IMR-90 (cell line): ENCODE data around the gene SLC38A3. TPM values are rescaled to one million over a fixed set of nuclear protein-coding genes. Genes with fewer than 3 reads are reported as not detected.

ENCODE experiments used
- ATAC-seq: fragments of 200-7000 bp; cut with Tn5 transposase; 2 replicates; pipeline ENCODE4 v1.9.1; 2020; ENCODE audit warnings: low read depth, mild to moderate bottlenecking, moderate library complexity
- BruUV-seq: library from RNA; stranded (reverse); fragments of 400-500 nt; replicated peaks from 2 replicates; lab custom pipeline; 2021; lab: Mats Ljungman, UMichigan
- CTCF ChIA-PET: fragments of 300-600 bp; formaldehyde crosslinking; extraction: SDS; loops from one replicate; lab custom pipeline; 2021; ENCODE audit warnings: antibody characterized with exemption; lab: Yijun Ruan, JAX
- POLR2A ChIA-PET: fragments of 300-600 bp; sonication (Branson Sonifier 250); formaldehyde crosslinking; loops from one replicate; lab custom pipeline; 2022; ENCODE audit warnings: antibody characterized with exemption; ENCODE audit not compliant: unreplicated experiment; lab: Charles Lee
- DNase-seq: peaks from one replicate; pipeline ENCODE4 v3.0.0; 2013
- H2AFZ ChIP-seq: replicated peaks from 2 replicates; pipeline ENCODE3; 2013; ENCODE audit warnings: low read length, mild to moderate bottlenecking; ENCODE audit not compliant: poor library complexity
- H2AK5ac ChIP-seq: 2 replicates; pipeline ENCODE4 v1.6.1; 2013; ENCODE audit warnings: low read depth, low read length, inconsistent platforms
- H2AK9ac ChIP-seq: replicated peaks from 2 replicates; pipeline ENCODE3; 2013; ENCODE audit warnings: mild to moderate bottlenecking, low read depth, low read length, moderate library complexity; ENCODE audit not compliant: poor library complexity
- H2BK120ac ChIP-seq: 2 replicates; pipeline ENCODE4 v1.6.1; 2013; ENCODE audit warnings: low read depth, low read length, inconsistent platforms
- H2BK15ac ChIP-seq: 3 replicates; pipeline ENCODE4 v1.6.1; 2013; ENCODE audit warnings: low read depth, low read length, inconsistent platforms
- H2BK20ac ChIP-seq: 2 replicates; pipeline ENCODE4 v1.6.1; 2013; ENCODE audit warnings: low read depth, mild to moderate bottlenecking, inconsistent platforms, low read length, moderate library complexity
- H2BK5ac ChIP-seq: 2 replicates; pipeline ENCODE4 v1.6.1; 2013; ENCODE audit warnings: mild to moderate bottlenecking, low read depth, low read length, inconsistent platforms; ENCODE audit not compliant: poor library complexity, severe bottlenecking
- H3K14ac ChIP-seq: replicated peaks from 2 replicates; pipeline ENCODE4 v1.6.1; 2013; ENCODE audit warnings: low read depth, low read length, inconsistent platforms
- H3K18ac ChIP-seq: 2 replicates; pipeline ENCODE4 v1.6.1; 2013; ENCODE audit warnings: low read depth, low read length, control low read depth
- H3K23ac ChIP-seq: 2 replicates; pipeline ENCODE4 v1.6.1; 2013; ENCODE audit warnings: low read depth, low read length, inconsistent platforms
- H3K27ac ChIP-seq: 2 replicates; pipeline ENCODE4 v1.5.1; 2013; ENCODE audit warnings: mild to moderate bottlenecking, control low read depth, low read length; ENCODE audit not compliant: insufficient read depth
- H3K27me3 ChIP-seq: 2 replicates; pipeline ENCODE4 v1.6.1; 2013; ENCODE audit warnings: low read length; ENCODE audit not compliant: control insufficient read depth, insufficient read depth
- H3K36me3 ChIP-seq: 2 replicates; pipeline ENCODE4 v1.6.1; 2013; ENCODE audit warnings: low read length, mixed read lengths; ENCODE audit not compliant: control insufficient read depth, insufficient read depth
- H3K4ac ChIP-seq: 2 replicates; pipeline ENCODE4 v1.6.1; 2013; ENCODE audit warnings: low read depth, low read length, inconsistent platforms
- H3K4me1 ChIP-seq: 2 replicates; pipeline ENCODE4 v1.6.1; 2013; ENCODE audit warnings: low read length, mixed read lengths; ENCODE audit not compliant: control insufficient read depth, insufficient read depth
- H3K4me2 ChIP-seq: 2 replicates; pipeline ENCODE4 v1.6.1; 2013; ENCODE audit warnings: low read depth, mild to moderate bottlenecking, control low read depth, low read length, moderate library complexity
- H3K4me3 ChIP-seq: 2 replicates; pipeline ENCODE4 v1.5.1; 2013; ENCODE audit warnings: low read depth, mild to moderate bottlenecking, control low read depth, low read length, moderate library complexity; ENCODE audit not compliant: insufficient read depth
- H3K56ac ChIP-seq: 2 replicates; pipeline ENCODE4 v1.6.1; 2013; ENCODE audit warnings: low read length, inconsistent platforms; ENCODE audit not compliant: insufficient read depth; ENCODE audit errors: extremely low read depth
- H3K79me1 ChIP-seq, 2 experiments: 2 replicates each; pipeline ENCODE4 v1.6.1; 2013; ENCODE audit warnings: low read length in 2 of 2, inconsistent platforms in 1 of 2, low read depth in 1 of 2
- H3K9ac ChIP-seq: 2 replicates; pipeline ENCODE4 v1.6.1; 2013; ENCODE audit warnings: low read depth, low read length, control low read depth
- H3K9me1 ChIP-seq: 2 replicates; pipeline ENCODE4 v1.6.1; 2013; ENCODE audit warnings: low read length, inconsistent platforms; ENCODE audit not compliant: insufficient read depth
- H3K9me3 ChIP-seq: 2 replicates; pipeline ENCODE4 v1.6.1; 2013; ENCODE audit warnings: low read length; ENCODE audit not compliant: control insufficient read depth, insufficient read depth
- H4K20me1 ChIP-seq: 2 replicates; pipeline ENCODE4 v1.6.1; 2013; ENCODE audit warnings: low read length, inconsistent platforms; ENCODE audit not compliant: insufficient read depth
- H4K5ac ChIP-seq: 2 replicates; pipeline ENCODE4 v1.6.1; 2013; ENCODE audit warnings: mild to moderate bottlenecking, low read depth, low read length, control low read depth
- H4K8ac ChIP-seq, 2 experiments: 2 replicates each; pipeline ENCODE4 v1.6.1; 2013; ENCODE audit warnings: low read depth in 2 of 2, low read length in 2 of 2, control low read depth in 1 of 2, inconsistent platforms in 1 of 2
- H4K91ac ChIP-seq: 2 replicates; pipeline ENCODE4 v1.6.1; 2013; ENCODE audit warnings: low read depth, low read length, inconsistent platforms; ENCODE audit not compliant: insufficient read depth
- MAZ ChIP-seq: IDR thresholded peaks from 2 replicates; pipeline ENCODE4 v1.6.1; 2012; ENCODE audit warnings: low read depth, mild to moderate bottlenecking, low read length, improper control_type of control experiment, moderate library complexity, borderline replicate concordance
- NFE2L2 ChIP-seq: fragments of 150-350 bp; IDR thresholded peaks from 2 replicates; pipeline ENCODE4 v1.6.1; 2016; ENCODE audit warnings: low read depth, mild to moderate bottlenecking, low read length
- WGBS, 2 experiments: methylation state at CpG; one replicate each; pipeline versions ENCODE4 v1.1.5 to v1.1.7; 2013; ENCODE audit warnings: missing lambda C conversion rate in 2 of 2; ENCODE audit not compliant: insufficient read length in 1 of 2; ENCODE audit errors: extremely low coverage in 2 of 2; 5-methylcytosine and 5-hydroxymethylcytosine counted together
- dilution Hi-C: fragments of 300-500 bp; cut with HindIII; formaldehyde crosslinking; loops from one replicate; pipeline ENCODE4 v1.14.3; 2018; ENCODE audit warnings: low sequenced_read_pairs; ENCODE audit not compliant: unreplicated experiment
- in situ Hi-C: fragments of 300-500 bp; cut with MboI; formaldehyde crosslinking; loops from 3 replicates; pipeline ENCODE4 v1.14.3; 2019; ENCODE audit warnings: low sequenced_read_pairs, inconsistent platforms, mixed read lengths
- intact Hi-C: fragments of 100-400 bp; cut with micrococcal nuclease; formaldehyde crosslinking; loops from 2 replicates; pipeline ENCODE4 v1.10.0; 2022
- polyA plus RNA-seq, 3 experiments: library from polyadenylated mRNA; depleted of rRNA; stranded (reverse); fragments of >200 nt; gene quantifications; 2 replicates each; pipeline ENCODE4 v1.2.3, GENCODE V29; 2012; ENCODE audit warnings: low replicate concordance in 1 of 3
- total RNA-seq: library from RNA; depleted of rRNA; stranded (reverse); fragments of >200 nt; gene quantifications from 2 replicates; pipeline ENCODE4 v1.2.3, GENCODE V29; 2012

SLC38A3 gene
- total and polyA plus RNA-seq, 2 of the 4 experiments (the other 2 are of a cell fraction), result 0.12 to 0.36 TPM

GRCh38 chr3:50268703-50269451 lies 63.8 kb downstream of the SLC38A3 start, which contains the start of gene SEMA3B:
TSS of gene SEMA3B (plus strand) at chr3:50269147. CDS start at chr3:50269241, 94 bp downstream.
- peak within 1 kb of the TSS; percentile 95 for H2BK120ac ChIP-seq
- peak within 1 kb of the TSS; percentile 31 for H3K4me3 ChIP-seq
- peak within 1 kb of the TSS; percentile 71 for H3K4me2 ChIP-seq
- H2BK15ac ChIP-seq, result peak within 1 kb of the TSS; percentile 95; the same call in 2 of the 3 replicates
- H3K18ac ChIP-seq, result peak within 1 kb of the TSS; percentile 68
- peak within 1 kb of the TSS; percentile 90 for H2BK20ac ChIP-seq
- H3K14ac ChIP-seq, result peak within 1 kb of the TSS; percentile 98
- H3K56ac ChIP-seq, result no peak within 1 kb of the TSS
- peak within 1 kb of the TSS; percentile 100 for H2AK5ac ChIP-seq
- peak within 1 kb of the TSS; percentile 79 for H4K5ac ChIP-seq
- H3K4ac ChIP-seq, result peak within 1 kb of the TSS; percentile 100
- DNase-seq (no peak), ATAC-seq (peak; percentile 16)
- intact Hi-C loops (no loop called here), dilution Hi-C loops (no loop called here), in situ Hi-C loops (no loop called here)
- ChIA-PET CTCF (interaction anchor here (1.0 to 2.2 kb wide), 2 partner anchors 9 to 22 kb away, joined by 4 to 7 read pairs; no protein-coding TSS in a partner anchor), POLR2A (no interaction called here)
- peak within 1 kb of the TSS; percentile 71 for H2AFZ ChIP-seq
- H4K20me1 ChIP-seq, result no peaks in the 10 kb centered on the region
- peak within 1 kb of the TSS; percentile 91 for H4K91ac ChIP-seq
- H4K8ac ChIP-seq, result peak within 1 kb of the TSS; percentile 56 to 98
- TF ChIP-seq MAZ (peak; percentile 68), NFE2L2 (no peak)
- peaks cover 2% of the 10 kb centered on the region; the same call in 1 of the 2 replicates for H3K36me3 ChIP-seq
- peaks cover 3 to 45% of the 10 kb centered on the region in 2 experiments; a peak in 3 of 4 replicates for H3K79me1 ChIP-seq
- peaks cover 64% of the 10 kb centered on the region for H3K4me1 ChIP-seq
- peaks cover 39% of the 10 kb centered on the region for H3K9me1 ChIP-seq
- H3K9ac ChIP-seq, result peak within 1 kb of the TSS; percentile 77
- peak within 1 kb of the TSS; percentile 85 for H3K23ac ChIP-seq
- H3K27ac ChIP-seq, result peak within 1 kb of the TSS; percentile 80
- BruUV-seq, result no TSS peak
- H2AK9ac ChIP-seq, result peak within 1 kb of the TSS; percentile 95
- 25% methylated on average over 7 of the region's 21 CpGs; no CpG with 5 or more reads in 1 of the 2 experiments for WGBS, 2 experiments
- H3K27me3 ChIP-seq, result no peaks in the 10 kb centered on the region
- H2BK5ac ChIP-seq, result peak within 1 kb of the TSS; percentile 83
- H3K9me3 ChIP-seq, result no peaks in the 10 kb centered on the region
